Hematopoietic multipotent progenitor cell treated with erythropoietin and hydrocortisone succinate and interleukin-3 and kit ligand, for 8 days (in vitro differentiated cells): ENCODE measurements around the gene ZBTB8B.
"Not testable (repeated sequence)": the region's sequence is repeated elsewhere in the genome, so short reads cannot be mapped to it uniquely, and the experiment has no call there.

Experiments used
- DNase-seq: peaks from one replicate; pipeline ENCODE4 v3.0.0-alpha.2; 2015

Gene ZBTB8B

GRCh38 chr1:32464716-32465577, at the start of gene ZBTB8B:
Gene ZBTB8B, plus strand, starts transcription at chr1:32465072. Its CDS starts 5,553 bp downstream, at chr1:32470625.
- DNase-seq, result peak; percentile 24

GRCh38 chr1:32421775-32422174, 43.1 kb upstream of the ZBTB8B start:
- no peak for DNase-seq

- no peak for DNase-seq
These were observed 38.2 kb upstream of the ZBTB8B start for GRCh38 chr1:32426489-32427255.

GRCh38 chr1:32427264-32427963, 37.5 kb upstream of the ZBTB8B start:
- DNase-seq, result no peak

GRCh38 chr1:32431736-32432400, 33.0 kb upstream of the ZBTB8B start:
- DNase-seq, result no peak

- no peak for DNase-seq
These were observed 26.7 kb upstream of the ZBTB8B start for GRCh38 chr1:32438136-32438535.

GRCh38 chr1:32438777-32439176, 26.1 kb upstream of the ZBTB8B start:
- DNase-seq, result not testable (repeated sequence)

- not testable (repeated sequence) for DNase-seq
These were observed 23.4 kb upstream of the ZBTB8B start for GRCh38 chr1:32441467-32441866.

GRCh38 chr1:32447469-32448185, 17.2 kb upstream of the ZBTB8B start:
- DNase-seq, result no peak

- peak; percentile 72 for DNase-seq
These were observed 16.6 kb upstream of the ZBTB8B start for GRCh38 chr1:32448186-32448772.

GRCh38 chr1:32448773-32449456, 16.0 kb upstream of the ZBTB8B start:
- peak; percentile 54 for DNase-seq

- not testable (repeated sequence) for DNase-seq
These were observed 15.4 kb upstream of the ZBTB8B start for GRCh38 chr1:32449457-32449831.

GRCh38 chr1:32454726-32455125, 10.1 kb upstream of the ZBTB8B start:
- DNase-seq, result peak; percentile 25

GRCh38 chr1:32455958-32456357, 8.9 kb upstream of the ZBTB8B start:
- DNase-seq, result peak; percentile 28

GRCh38 chr1:32458798-32459197, 6.1 kb upstream of the ZBTB8B start:
- DNase-seq, result not testable (repeated sequence)

GRCh38 chr1:32462977-32463376, 1.9 kb upstream of the ZBTB8B start:
- not testable (repeated sequence) for DNase-seq

- DNase-seq, result no peak
These were observed 619 bp upstream of the ZBTB8B start for GRCh38 chr1:32464191-32464715.

GRCh38 chr1:32465578-32465933, 684 bp downstream of the ZBTB8B start:
- DNase-seq, result no peak

GRCh38 chr1:32466761-32467160, 1.9 kb downstream of the ZBTB8B start:
- no peak for DNase-seq

GRCh38 chr1:32468791-32469190, 3.9 kb downstream of the ZBTB8B start:
- DNase-seq, result no peak

- no peak for DNase-seq
These were observed 5.6 kb downstream of the ZBTB8B start for GRCh38 chr1:32470431-32470830.
